ENCODE data around the gene SURF1.
"Not testable (repeated sequence)": the region's sequence is repeated elsewhere in the genome, so short reads cannot be mapped to it uniquely, and the experiment has no call there.

Gene SURF1

DNA sequence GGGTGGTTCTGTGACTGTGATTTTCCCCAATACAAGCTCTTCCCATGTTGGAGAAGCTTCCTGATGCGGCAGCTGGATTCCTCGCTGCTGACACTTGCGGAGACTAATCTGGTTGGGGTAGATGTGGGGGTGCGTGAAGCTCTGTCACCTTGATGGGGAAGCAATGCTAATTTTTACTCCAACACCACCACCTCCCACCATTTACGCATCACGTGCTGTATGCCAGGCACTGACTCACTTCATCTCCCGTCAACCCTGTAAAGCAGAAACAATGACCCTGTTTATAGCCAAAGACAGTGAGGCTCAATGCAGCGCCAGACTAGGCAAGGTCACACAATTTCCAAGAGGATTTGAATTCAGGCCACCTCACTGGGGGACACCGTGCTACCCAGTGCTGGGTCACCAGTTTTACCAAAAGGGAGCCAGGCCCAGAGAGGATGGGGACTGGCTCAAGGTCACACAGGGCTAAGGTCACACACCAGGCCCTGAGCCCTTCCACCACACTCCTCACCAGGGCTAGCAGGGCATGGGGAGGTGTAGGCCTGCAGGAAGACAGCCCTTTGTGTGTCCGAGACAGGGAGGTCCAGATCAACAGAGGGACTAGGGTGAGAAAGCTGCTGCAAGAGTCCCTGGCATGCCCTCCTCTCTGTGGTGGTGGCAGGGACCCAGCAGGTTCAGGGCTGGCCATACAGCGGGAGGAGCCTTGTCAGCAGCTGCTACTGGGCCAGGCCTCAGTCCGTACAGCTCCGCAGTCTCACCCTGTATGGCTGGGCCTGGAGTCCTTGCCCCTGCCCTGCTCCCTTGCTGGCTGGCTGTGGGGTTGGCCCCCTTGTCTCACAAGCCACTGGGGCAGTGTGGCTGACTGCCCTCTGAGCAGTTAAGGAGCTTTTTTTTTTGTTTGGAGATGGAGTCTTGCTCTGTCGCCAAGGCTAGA is 23.1 kb upstream of the SURF1 start:
- Histone ChIP-seq H3K9me3 (ENCODE audit: severe bottlenecking) (no peaks in the 10 kb centered on the region), H3K4me3 (ENCODE audit: severe bottlenecking) (no peak overlapping the region), H3K27me3 (ENCODE audit: insufficient read depth, poor library complexity, severe bottlenecking) (no peaks in the 10 kb centered on the region), H3K4me1 (ENCODE audit: insufficient read depth, poor library complexity, severe bottlenecking) (no peaks in the 10 kb centered on the region), H3K36me3 (ENCODE audit: low read depth) (no peaks in the 10 kb centered on the region), H3K27ac (ENCODE audit: poor library complexity, severe bottlenecking) (no peak overlapping the region)
- DNase-seq (ENCODE audit: low spot score): no peak
- no peak for ATAC-seq (ENCODE audit: low read depth)
- TF ChIP-seq, protein P1, sequence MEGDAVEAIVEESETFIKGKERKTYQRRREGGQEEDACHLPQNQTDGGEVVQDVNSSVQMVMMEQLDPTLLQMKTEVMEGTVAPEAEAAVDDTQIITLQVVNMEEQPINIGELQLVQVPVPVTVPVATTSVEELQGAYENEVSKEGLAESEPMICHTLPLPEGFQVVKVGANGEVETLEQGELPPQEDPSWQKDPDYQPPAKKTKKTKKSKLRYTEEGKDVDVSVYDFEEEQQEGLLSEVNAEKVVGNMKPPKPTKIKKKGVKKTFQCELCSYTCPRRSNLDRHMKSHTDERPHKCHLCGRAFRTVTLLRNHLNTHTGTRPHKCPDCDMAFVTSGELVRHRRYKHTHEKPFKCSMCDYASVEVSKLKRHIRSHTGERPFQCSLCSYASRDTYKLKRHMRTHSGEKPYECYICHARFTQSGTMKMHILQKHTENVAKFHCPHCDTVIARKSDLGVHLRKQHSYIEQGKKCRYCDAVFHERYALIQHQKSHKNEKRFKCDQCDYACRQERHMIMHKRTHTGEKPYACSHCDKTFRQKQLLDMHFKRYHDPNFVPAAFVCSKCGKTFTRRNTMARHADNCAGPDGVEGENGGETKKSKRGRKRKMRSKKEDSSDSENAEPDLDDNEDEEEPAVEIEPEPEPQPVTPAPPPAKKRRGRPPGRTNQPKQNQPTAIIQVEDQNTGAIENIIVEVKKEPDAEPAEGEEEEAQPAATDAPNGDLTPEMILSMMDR (IDR thresholded peaks at IDR 0.05; ENCODE audit: poor library complexity, severe bottlenecking): no peak

DNA sequence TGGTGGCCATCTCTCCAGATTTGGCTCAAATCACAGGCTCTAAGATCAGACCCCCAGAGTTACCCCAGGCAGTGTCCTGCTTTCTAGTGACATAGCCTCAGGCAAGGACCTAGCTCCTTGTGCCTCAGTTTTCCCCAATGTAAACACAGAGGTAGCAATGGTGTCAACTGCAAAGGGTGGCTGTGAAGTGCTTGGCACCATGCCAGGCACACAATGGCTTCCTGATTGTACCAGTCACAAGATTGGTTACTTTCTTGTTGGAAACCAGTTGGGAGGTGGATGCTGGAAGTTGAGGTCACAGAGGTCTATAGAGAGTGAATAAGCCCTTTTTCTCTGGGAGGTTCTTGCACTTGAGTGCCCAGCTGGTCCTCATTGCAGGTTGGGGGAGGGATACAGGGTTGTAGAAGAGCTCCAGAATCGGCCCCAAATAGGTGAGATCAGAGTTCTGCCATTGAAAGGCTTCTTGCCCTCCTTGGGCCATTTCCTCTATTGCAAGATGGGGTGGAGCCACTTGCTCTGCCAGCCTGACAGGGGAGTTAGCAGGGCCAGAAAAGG is 22.2 kb upstream of the SURF1 start:
- no peaks in the 10 kb centered on the region for H3K4me1 ChIP-seq (ENCODE audit: insufficient read depth, poor library complexity, severe bottlenecking)
- no peak overlapping the region for H3K27ac ChIP-seq (ENCODE audit: poor library complexity, severe bottlenecking)
- DNase-seq (ENCODE audit: low spot score) (no peak), ATAC-seq (ENCODE audit: low read depth) (no peak)
- TF ChIP-seq, protein P1 (IDR thresholded peaks at IDR 0.05; ENCODE audit: poor library complexity, severe bottlenecking): no peak
- no peaks in the 10 kb centered on the region for H3K27me3 ChIP-seq (ENCODE audit: insufficient read depth, poor library complexity, severe bottlenecking)
- H3K9me3 ChIP-seq (ENCODE audit: severe bottlenecking): no peaks in the 10 kb centered on the region
- H3K4me3 ChIP-seq (ENCODE audit: severe bottlenecking): no peak overlapping the region
- peaks cover 6% of the 10 kb centered on the region for H3K36me3 ChIP-seq (ENCODE audit: low read depth)

DNA sequence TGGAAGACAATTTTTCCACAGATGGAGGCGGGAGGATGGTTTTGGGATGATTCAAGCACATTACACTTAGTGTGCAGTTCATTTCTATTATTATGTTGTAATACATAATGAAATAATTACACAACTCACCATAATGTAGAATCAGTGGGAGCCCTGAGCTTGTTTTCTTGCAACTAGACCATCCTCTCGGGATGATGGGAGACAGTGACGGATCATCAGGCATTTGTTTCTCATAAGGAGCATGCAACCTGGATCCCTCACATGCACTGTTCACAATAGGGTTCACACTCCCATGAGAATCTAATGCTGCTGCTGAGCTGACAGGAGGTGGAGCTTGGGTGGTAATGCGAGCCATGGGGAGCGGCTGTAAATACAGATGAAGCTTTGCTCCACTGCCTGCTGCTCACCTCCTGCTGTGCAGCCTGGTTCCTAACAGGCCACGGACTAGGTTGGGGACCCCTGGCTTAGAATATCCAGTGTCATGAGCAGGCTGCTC is 21.5 kb upstream of the SURF1 start:
- H3K4me1 ChIP-seq (ENCODE audit: insufficient read depth, poor library complexity, severe bottlenecking): no peaks in the 10 kb centered on the region
- peaks cover 14% of the 10 kb centered on the region for H3K36me3 ChIP-seq (ENCODE audit: low read depth)
- H3K4me3 ChIP-seq (ENCODE audit: severe bottlenecking): no peak overlapping the region
- TF ChIP-seq, protein P1 (IDR thresholded peaks at IDR 0.05; ENCODE audit: poor library complexity, severe bottlenecking): no peak
- no peak overlapping the region for H3K27ac ChIP-seq (ENCODE audit: poor library complexity, severe bottlenecking)
- ATAC-seq (ENCODE audit: low read depth) (no peak), DNase-seq (ENCODE audit: low spot score) (no peak)
- H3K9me3 ChIP-seq (ENCODE audit: severe bottlenecking): no peaks in the 10 kb centered on the region
- no peaks in the 10 kb centered on the region for H3K27me3 ChIP-seq (ENCODE audit: insufficient read depth, poor library complexity, severe bottlenecking)

DNA sequence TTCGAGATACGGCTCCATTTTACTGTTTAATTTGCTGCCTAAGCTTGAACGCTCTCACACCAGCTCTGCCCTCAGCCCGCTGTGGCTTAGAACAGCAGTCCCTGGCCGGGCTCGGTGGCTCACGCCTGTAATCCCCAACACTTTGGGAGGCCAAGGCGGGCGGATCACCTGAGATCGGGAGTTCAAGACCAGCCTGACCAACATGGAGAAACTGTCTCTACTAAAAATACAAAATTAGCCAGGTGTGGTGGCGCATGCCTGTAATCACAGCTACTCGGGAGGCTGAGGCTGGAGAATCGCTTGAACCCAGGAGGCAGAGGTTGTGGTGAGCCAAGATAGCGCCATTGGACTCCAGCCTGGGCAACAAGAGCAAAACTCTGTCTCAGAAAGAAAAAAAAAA is 21.0 kb upstream of the SURF1 start:
- not testable (repeated sequence) for H3K4me1 ChIP-seq (ENCODE audit: insufficient read depth, poor library complexity, severe bottlenecking); H3K4me3 ChIP-seq (ENCODE audit: severe bottlenecking); H3K27ac ChIP-seq (ENCODE audit: poor library complexity, severe bottlenecking); H3K27me3 ChIP-seq (ENCODE audit: insufficient read depth, poor library complexity, severe bottlenecking); H3K9me3 ChIP-seq (ENCODE audit: severe bottlenecking); ATAC-seq (ENCODE audit: low read depth); DNase-seq (ENCODE audit: low spot score)
- H3K36me3 ChIP-seq (ENCODE audit: low read depth): peaks cover 18% of the 10 kb centered on the region

DNA sequence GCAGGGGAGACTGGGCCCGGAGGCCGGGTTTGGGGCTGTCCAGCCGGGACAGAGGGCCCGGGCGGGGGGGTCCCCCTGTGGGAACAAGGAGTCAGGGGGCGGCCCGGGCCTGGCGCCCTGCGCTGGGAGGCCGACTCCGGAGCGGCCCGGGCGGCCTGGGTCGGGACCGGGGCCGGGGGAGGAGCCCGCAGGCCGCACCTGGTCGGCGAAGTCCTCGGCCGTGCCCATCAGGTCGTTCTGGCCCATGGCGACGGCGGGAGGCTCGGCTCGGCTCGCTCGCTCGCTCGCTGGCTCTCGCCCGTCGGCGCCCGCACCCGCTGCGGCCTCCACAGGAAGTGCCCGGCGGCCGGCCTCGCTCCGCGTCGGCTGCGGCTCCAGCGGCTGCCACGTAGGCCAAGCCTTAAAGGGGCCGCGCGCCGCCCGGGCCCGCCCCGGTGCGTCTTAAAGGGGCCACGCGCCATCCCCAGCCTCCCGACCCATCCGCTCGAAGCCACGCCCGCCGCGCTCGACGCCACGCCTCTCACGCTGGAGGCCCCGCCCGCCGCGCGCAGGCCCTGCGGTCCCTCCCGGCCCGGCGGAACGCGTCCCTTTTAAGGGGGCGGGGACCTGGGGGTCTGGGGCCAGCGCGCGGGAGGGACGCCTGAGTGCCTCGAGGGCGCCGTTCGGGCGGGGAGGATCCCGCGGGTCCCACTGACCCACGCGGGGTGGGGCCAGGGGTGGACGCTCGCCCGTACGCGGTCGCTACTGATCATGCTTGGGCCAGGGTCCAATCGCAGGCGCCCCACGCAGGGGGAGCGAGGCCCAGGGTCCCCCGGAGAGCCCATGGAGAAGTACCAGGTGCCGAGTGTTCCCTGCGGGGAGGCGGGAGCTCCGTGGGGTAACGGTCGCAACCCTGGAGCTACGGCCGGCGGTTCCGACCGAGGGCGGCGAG is 19.7 kb upstream of the SURF1 start, which contains the start of the genes STKLD1 and SURF4:
STKLD1 (plus strand) TSS at position 643 of the 931 bp plus-strand sequence; CDS start at position 751, 108 bp downstream.
SURF4 (minus strand) TSS at position 337 of the 931 bp plus-strand sequence; CDS start at position 246, 91 bp downstream.
- no peaks in the 10 kb centered on the region for H3K27me3 ChIP-seq (ENCODE audit: insufficient read depth, poor library complexity, severe bottlenecking)
- H3K4me3 ChIP-seq (ENCODE audit: severe bottlenecking): peak within 1 kb of the TSS; percentile 67
- TF ChIP-seq, protein P1 (IDR thresholded peaks at IDR 0.05; ENCODE audit: poor library complexity, severe bottlenecking): no peak
- no peaks in the 10 kb centered on the region for H3K9me3 ChIP-seq (ENCODE audit: severe bottlenecking)
- H3K36me3 ChIP-seq (ENCODE audit: low read depth): peaks cover 31% of the 10 kb centered on the region
- H3K27ac ChIP-seq (ENCODE audit: poor library complexity, severe bottlenecking): peak within 1 kb of the TSS; percentile 89
- H3K4me1 ChIP-seq (ENCODE audit: insufficient read depth, poor library complexity, severe bottlenecking): no peaks in the 10 kb centered on the region
- peak; percentile 91 for ATAC-seq (ENCODE audit: low read depth)
- peak; percentile 91 for DNase-seq (ENCODE audit: low spot score)
